Smooth muscle cell (in vitro differentiated cells): ENCODE measurements around the gene ASXL2. TPM values are rescaled to one million over a fixed set of nuclear protein-coding genes. Genes with fewer than 3 reads are reported as not detected.

ENCODE experiments used
- DNase-seq: peaks from one replicate; lab custom pipeline; 2025; ENCODE audit not compliant: unreplicated experiment; lab: John Stamatoyannopoulos, UW
- H2AFZ ChIP-seq: fragments of 200-600 bp; sonication (generic); 2 replicates; pipeline ENCODE4 v1.6.0; 2016; ENCODE audit warnings: antibody characterized with exemption, low read depth, mild to moderate bottlenecking
- H3F3A ChIP-seq: fragments of 200-600 bp; sonication (generic); 2 replicates; pipeline ENCODE4 v1.6.0; 2017; ENCODE audit warnings: antibody characterized with exemption, low read depth
- H3K27ac ChIP-seq: fragments of 200-600 bp; sonication (generic); 2 replicates; pipeline ENCODE4 v1.5.1; 2016; ENCODE audit warnings: low read depth, mild to moderate bottlenecking
- H3K27me3 ChIP-seq: fragments of 200-600 bp; sonication (generic); 2 replicates; pipeline ENCODE4 v1.6.1; 2016; ENCODE audit warnings: low read depth, mild to moderate bottlenecking
- H3K36me3 ChIP-seq: fragments of 200-600 bp; sonication (generic); 2 replicates; pipeline ENCODE4 v1.5.1; 2016; ENCODE audit warnings: low read depth
- H3K4me1 ChIP-seq: fragments of 200-600 bp; sonication (generic); 2 replicates; pipeline ENCODE4 v1.5.1; 2016; ENCODE audit warnings: low read depth
- H3K4me2 ChIP-seq: fragments of 200-600 bp; sonication (generic); 2 replicates; pipeline ENCODE4 v1.6.0; 2016; ENCODE audit warnings: mild to moderate bottlenecking
- H3K4me3 ChIP-seq: fragments of 200-600 bp; sonication (generic); 2 replicates; pipeline ENCODE4 v1.5.1; 2016; ENCODE audit warnings: mild to moderate bottlenecking
- H3K79me2 ChIP-seq: fragments of 200-600 bp; sonication (generic); 2 replicates; pipeline ENCODE4 v1.6.0; 2016; ENCODE audit warnings: low read depth, mild to moderate bottlenecking
- H3K9ac ChIP-seq: fragments of 200-600 bp; sonication (generic); 2 replicates; pipeline ENCODE4 v1.6.0; 2016; ENCODE audit warnings: low read depth
- H3K9me3 ChIP-seq: fragments of 200-600 bp; sonication (generic); replicated peaks from 2 replicates; pipeline ENCODE4 v1.5.1; 2016; ENCODE audit warnings: low read depth
- H4K20me1 ChIP-seq: fragments of 200-600 bp; sonication (generic); 2 replicates; pipeline ENCODE4 v1.6.0; 2016; ENCODE audit warnings: low read depth
- CTCF ChIP-seq: fragments of 200-600 bp; sonication (generic); IDR thresholded peaks from 2 replicates; pipeline ENCODE4 v1.5.1; 2017; ENCODE audit warnings: borderline replicate concordance, mild to moderate bottlenecking, antibody characterized with exemption; ENCODE audit not compliant: insufficient read depth, poor library complexity, severe bottlenecking
- WGBS: methylation state at CpG from one replicate; pipeline ENCODE4 v1.1.7; 2016; ENCODE audit warnings: low lambda C conversion rate; 5-methylcytosine and 5-hydroxymethylcytosine counted together
- polyA plus RNA-seq: library from polyadenylated mRNA; unstranded; fragments of >200 nt; fragmentation: Nextera tagmentation; extraction: Ambion mirVana; gene quantifications from 2 replicates; pipeline ENCODE4 v1.2.1, GENCODE V29; 2016
- total RNA-seq: library from RNA; depleted of rRNA; stranded (reverse); fragments of >200 nt; gene quantifications from 2 replicates; pipeline ENCODE4 v1.2.3, GENCODE V29; 2014

Gene ASXL2
- total and polyA plus RNA-seq, 2 experiments from 2014 or later: 4.1 to 13.2 TPM

GRCh38 chr2:25697559-25698341 is 180.5 kb downstream of the ASXL2 start:
- no peak overlapping the region for H3K9ac ChIP-seq
- peak overlapping the region; percentile 33 for H3K4me2 ChIP-seq
- H4K20me1 ChIP-seq: no peaks in the 10 kb centered on the region
- no peaks in the 10 kb centered on the region for H3K9me3 ChIP-seq
- H3K27me3 ChIP-seq: no peaks in the 10 kb centered on the region
- H2AFZ ChIP-seq: no peak overlapping the region
- no peaks in the 10 kb centered on the region for H3F3A ChIP-seq
- H3K27ac ChIP-seq: no peak overlapping the region
- H3K4me3 ChIP-seq: no peak overlapping the region
- no peak for DNase-seq
- TF ChIP-seq CTCF: no peak
- 50% methylated on average over 17 of the region's 17 CpGs for WGBS
- no peaks in the 10 kb centered on the region for H3K36me3 ChIP-seq
- no peaks in the 10 kb centered on the region for H3K79me2 ChIP-seq
- H3K4me1 ChIP-seq: peaks cover 12% of the 10 kb centered on the region

GRCh38 chr2:25692737-25693445 is 185.4 kb downstream of the ASXL2 start:
- H3F3A ChIP-seq: no peaks in the 10 kb centered on the region
- peaks cover 6% of the 10 kb centered on the region for H3K4me1 ChIP-seq
- H3K9me3 ChIP-seq: no peaks in the 10 kb centered on the region
- H3K9ac ChIP-seq: no peak overlapping the region
- no peak overlapping the region for H3K4me2 ChIP-seq
- no peak for DNase-seq
- no peaks in the 10 kb centered on the region for H3K79me2 ChIP-seq
- TF ChIP-seq CTCF: no peak
- H4K20me1 ChIP-seq: no peaks in the 10 kb centered on the region
- no peak overlapping the region for H3K27ac ChIP-seq
- WGBS: 97% methylated on average over 6 of the region's 6 CpGs
- no peak overlapping the region for H3K4me3 ChIP-seq
- no peaks in the 10 kb centered on the region for H3K27me3 ChIP-seq
- no peaks in the 10 kb centered on the region for H3K36me3 ChIP-seq
- H2AFZ ChIP-seq: no peak overlapping the region

GRCh38 chr2:25692143-25692542 is 186.1 kb downstream of the ASXL2 start:
- 89% methylated on average over 4 of the region's 4 CpGs for WGBS
- H3K79me2 ChIP-seq: no peaks in the 10 kb centered on the region

More at GRCh38 chr2:25692143-25692542, 186.1 kb downstream of the ASXL2 start:
- Histone ChIP-seq H3K4me1 (no peaks in the 10 kb centered on the region), H3K4me2 (no peak overlapping the region), H2AFZ (no peak overlapping the region), H3K9me3 (no peaks in the 10 kb centered on the region), H3K27ac (no peak overlapping the region), H3K4me3 (no peak overlapping the region), H4K20me1 (no peaks in the 10 kb centered on the region), H3F3A (no peaks in the 10 kb centered on the region), H3K27me3 (no peaks in the 10 kb centered on the region), H3K36me3 (no peaks in the 10 kb centered on the region), H3K9ac (no peak overlapping the region)
- no peak for DNase-seq
- no peak for TF ChIP-seq CTCF
